Neural cell (in vitro differentiated cells): ENCODE results near the gene ZBTB9.

Experiments used
- CTCF ChIP-seq: fragments of 450-650 bp; IDR thresholded peaks from 2 replicates; pipeline ENCODE4 v1.5.1; 2014; ENCODE audit warnings: antibody characterized with exemption, mild to moderate bottlenecking, moderate library complexity; ENCODE audit not compliant: poor library complexity, severe bottlenecking
- EP300 ChIP-seq: fragments of 450-650 bp; conservative IDR thresholded peaks from 2 replicates; pipeline ENCODE4 v1.6.1; 2014; ENCODE audit warnings: antibody characterized with exemption, mild to moderate bottlenecking, moderate library complexity; ENCODE audit not compliant: poor library complexity, severe bottlenecking
- EZH2 ChIP-seq: fragments of 200-600, 300-800 bp; shearing (Covaris generic), sonication (generic); IDR thresholded peaks from 2 replicates; pipeline ENCODE4 v1.6.1; 2014; ENCODE audit warnings: antibody characterized with exemption, low read length, borderline replicate concordance, mild to moderate bottlenecking; ENCODE audit not compliant: insufficient read depth, poor library complexity, severe bottlenecking
- POLR2AphosphoS5 ChIP-seq: IDR thresholded peaks from 2 replicates; pipeline ENCODE4 v1.6.1; 2012
- TAF1 ChIP-seq: IDR thresholded peaks from 2 replicates; pipeline ENCODE4 v1.6.1; 2012; ENCODE audit warnings: low read depth
- TF ChIP-seq, protein P1 (sequence below): IDR thresholded peaks from 2 replicates; pipeline ENCODE4 v1.6.1; 2012; ENCODE audit warnings: borderline replicate concordance

- no peak for TF ChIP-seq EZH2
- TF ChIP-seq POLR2AphosphoS5 = no peak
- TF ChIP-seq, protein P1, sequence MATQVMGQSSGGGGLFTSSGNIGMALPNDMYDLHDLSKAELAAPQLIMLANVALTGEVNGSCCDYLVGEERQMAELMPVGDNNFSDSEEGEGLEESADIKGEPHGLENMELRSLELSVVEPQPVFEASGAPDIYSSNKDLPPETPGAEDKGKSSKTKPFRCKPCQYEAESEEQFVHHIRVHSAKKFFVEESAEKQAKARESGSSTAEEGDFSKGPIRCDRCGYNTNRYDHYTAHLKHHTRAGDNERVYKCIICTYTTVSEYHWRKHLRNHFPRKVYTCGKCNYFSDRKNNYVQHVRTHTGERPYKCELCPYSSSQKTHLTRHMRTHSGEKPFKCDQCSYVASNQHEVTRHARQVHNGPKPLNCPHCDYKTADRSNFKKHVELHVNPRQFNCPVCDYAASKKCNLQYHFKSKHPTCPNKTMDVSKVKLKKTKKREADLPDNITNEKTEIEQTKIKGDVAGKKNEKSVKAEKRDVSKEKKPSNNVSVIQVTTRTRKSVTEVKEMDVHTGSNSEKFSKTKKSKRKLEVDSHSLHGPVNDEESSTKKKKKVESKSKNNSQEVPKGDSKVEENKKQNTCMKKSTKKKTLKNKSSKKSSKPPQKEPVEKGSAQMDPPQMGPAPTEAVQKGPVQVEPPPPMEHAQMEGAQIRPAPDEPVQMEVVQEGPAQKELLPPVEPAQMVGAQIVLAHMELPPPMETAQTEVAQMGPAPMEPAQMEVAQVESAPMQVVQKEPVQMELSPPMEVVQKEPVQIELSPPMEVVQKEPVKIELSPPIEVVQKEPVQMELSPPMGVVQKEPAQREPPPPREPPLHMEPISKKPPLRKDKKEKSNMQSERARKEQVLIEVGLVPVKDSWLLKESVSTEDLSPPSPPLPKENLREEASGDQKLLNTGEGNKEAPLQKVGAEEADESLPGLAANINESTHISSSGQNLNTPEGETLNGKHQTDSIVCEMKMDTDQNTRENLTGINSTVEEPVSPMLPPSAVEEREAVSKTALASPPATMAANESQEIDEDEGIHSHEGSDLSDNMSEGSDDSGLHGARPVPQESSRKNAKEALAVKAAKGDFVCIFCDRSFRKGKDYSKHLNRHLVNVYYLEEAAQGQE = no peak
- no peak for TF ChIP-seq CTCF
- no peak for TF ChIP-seq EP300
- TF ChIP-seq TAF1 = no peak
These were observed 22.4 kb upstream of the ZBTB9 start for GRCh38 chr6:33431880-33432541.
